Measurements from ENCODE around the gene AHDC1. TPM values are rescaled to one million over a fixed set of nuclear protein-coding genes. Genes with fewer than 3 reads are reported as not detected.

The AHDC1 gene
- total and polyA plus RNA-seq, 10 of the 15 experiments (the other 5 are each of a cell fraction or from before 2014, with no cell fraction given), result 0.21 to 13.0 (median 1.4) TPM

- TF ChIP-seq, protein P1, sequence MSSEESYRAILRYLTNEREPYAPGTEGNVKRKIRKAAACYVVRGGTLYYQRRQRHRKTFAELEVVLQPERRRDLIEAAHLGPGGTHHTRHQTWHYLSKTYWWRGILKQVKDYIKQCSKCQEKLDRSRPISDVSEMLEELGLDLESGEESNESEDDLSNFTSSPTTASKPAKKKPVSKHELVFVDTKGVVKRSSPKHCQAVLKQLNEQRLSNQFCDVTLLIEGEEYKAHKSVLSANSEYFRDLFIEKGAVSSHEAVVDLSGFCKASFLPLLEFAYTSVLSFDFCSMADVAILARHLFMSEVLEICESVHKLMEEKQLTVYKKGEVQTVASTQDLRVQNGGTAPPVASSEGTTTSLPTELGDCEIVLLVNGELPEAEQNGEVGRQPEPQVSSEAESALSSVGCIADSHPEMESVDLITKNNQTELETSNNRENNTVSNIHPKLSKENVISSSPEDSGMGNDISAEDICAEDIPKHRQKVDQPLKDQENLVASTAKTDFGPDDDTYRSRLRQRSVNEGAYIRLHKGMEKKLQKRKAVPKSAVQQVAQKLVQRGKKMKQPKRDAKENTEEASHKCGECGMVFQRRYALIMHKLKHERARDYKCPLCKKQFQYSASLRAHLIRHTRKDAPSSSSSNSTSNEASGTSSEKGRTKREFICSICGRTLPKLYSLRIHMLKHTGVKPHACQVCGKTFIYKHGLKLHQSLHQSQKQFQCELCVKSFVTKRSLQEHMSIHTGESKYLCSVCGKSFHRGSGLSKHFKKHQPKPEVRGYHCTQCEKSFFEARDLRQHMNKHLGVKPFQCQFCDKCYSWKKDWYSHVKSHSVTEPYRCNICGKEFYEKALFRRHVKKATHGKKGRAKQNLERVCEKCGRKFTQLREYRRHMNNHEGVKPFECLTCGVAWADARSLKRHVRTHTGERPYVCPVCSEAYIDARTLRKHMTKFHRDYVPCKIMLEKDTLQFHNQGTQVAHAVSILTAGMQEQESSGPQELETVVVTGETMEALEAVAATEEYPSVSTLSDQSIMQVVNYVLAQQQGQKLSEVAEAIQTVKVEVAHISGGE (CRISPR knock-in tag; IDR thresholded peaks at IDR 0.05), result no peak
- TF ChIP-seq, protein P2, sequence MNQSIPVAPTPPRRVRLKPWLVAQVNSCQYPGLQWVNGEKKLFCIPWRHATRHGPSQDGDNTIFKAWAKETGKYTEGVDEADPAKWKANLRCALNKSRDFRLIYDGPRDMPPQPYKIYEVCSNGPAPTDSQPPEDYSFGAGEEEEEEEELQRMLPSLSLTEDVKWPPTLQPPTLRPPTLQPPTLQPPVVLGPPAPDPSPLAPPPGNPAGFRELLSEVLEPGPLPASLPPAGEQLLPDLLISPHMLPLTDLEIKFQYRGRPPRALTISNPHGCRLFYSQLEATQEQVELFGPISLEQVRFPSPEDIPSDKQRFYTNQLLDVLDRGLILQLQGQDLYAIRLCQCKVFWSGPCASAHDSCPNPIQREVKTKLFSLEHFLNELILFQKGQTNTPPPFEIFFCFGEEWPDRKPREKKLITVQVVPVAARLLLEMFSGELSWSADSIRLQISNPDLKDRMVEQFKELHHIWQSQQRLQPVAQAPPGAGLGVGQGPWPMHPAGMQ (IDR thresholded peaks at IDR 0.05; ENCODE audit: borderline replicate concordance), result no peak
- TF ChIP-seq PAX5 (IDR thresholded peaks at IDR 0.05; ENCODE audit: borderline replicate concordance, low read depth, low read length), result 0 out of 2 replicates have a peak, but pooled peaks have one; percentile 30
- no peak for TF ChIP-seq ZNF24 (IDR thresholded peaks at IDR 0.05)
- TF ChIP-seq IRF4 (IDR thresholded peaks at IDR 0.05; ENCODE audit: low read depth, low read length), result no peak
- TF ChIP-seq MYB (IDR thresholded peaks at IDR 0.05; ENCODE audit: borderline replicate concordance, low read depth, low read length), result no peak
- TF ChIP-seq ZNF687 (IDR thresholded peaks at IDR 0.05), result peak; percentile 90
- no peak for TF ChIP-seq RFX5 (IDR thresholded peaks at IDR 0.05; ENCODE audit: low read depth, low read length)
- TF ChIP-seq HCFC1 (IDR thresholded peaks at IDR 0.05; ENCODE audit: low read length), result no peak
- TF ChIP-seq ZNF622 (IDR thresholded peaks at IDR 0.05), result no peak
- TF ChIP-seq NBN (IDR thresholded peaks at IDR 0.05), result peak; percentile 72
- no peak for TF ChIP-seq NKRF (conservative IDR thresholded peaks at IDR 0.05)
- TF ChIP-seq KDM1A (IDR thresholded peaks at IDR 0.05; ENCODE audit: borderline replicate concordance), result no peak
- TF ChIP-seq NFYA (IDR thresholded peaks at IDR 0.05; ENCODE audit: borderline replicate concordance, low read depth, low read length), result no peak
- no peak for TF ChIP-seq GABPA (IDR thresholded peaks at IDR 0.05; ENCODE audit: low read depth)
- TF ChIP-seq ZNF207 (IDR thresholded peaks at IDR 0.05; ENCODE audit: borderline replicate concordance), result no peak
- peak; percentile 97 for TF ChIP-seq MEF2B (IDR thresholded peaks at IDR 0.05; ENCODE audit: partially characterized antibody, poor library complexity, severe bottlenecking)
Observed at GRCh38 chr1:27626031-27626935, 22.3 kb upstream of the AHDC1 start (continued).
